HG03196 (cell line): ENCODE data around the gene KCNMB1.
A peak's percentile ranks its signal among the peaks of the same experiment; 100 is the strongest.

Source experiments
- ATAC-seq: cut with Tn5 transposase; IDR thresholded peaks from one replicate; pipeline ENCODE4 v1.9.1; 2021; ENCODE audit not compliant: unreplicated experiment

The KCNMB1 gene

DNA sequence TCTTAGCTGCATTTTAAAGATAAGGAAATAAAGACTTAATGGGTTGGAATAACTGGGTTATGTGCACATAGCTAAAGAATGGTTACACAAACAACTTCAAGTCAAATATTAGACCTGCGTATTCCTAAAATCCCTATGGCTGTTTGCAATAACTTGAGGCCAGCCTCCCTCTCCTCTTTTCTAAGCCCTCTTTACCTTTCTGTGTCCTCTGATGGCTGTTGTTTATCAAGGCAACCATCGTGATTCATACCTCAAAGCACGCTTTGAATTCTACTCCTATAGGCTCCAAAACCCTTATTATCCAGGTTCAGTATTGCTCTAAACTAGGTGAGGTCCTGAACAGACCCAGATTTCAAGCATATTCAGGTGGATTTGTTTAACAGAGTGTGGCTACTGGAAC lies 46.0 kb downstream of the KCNMB1 start:
- ATAC-seq = no peak

DNA sequence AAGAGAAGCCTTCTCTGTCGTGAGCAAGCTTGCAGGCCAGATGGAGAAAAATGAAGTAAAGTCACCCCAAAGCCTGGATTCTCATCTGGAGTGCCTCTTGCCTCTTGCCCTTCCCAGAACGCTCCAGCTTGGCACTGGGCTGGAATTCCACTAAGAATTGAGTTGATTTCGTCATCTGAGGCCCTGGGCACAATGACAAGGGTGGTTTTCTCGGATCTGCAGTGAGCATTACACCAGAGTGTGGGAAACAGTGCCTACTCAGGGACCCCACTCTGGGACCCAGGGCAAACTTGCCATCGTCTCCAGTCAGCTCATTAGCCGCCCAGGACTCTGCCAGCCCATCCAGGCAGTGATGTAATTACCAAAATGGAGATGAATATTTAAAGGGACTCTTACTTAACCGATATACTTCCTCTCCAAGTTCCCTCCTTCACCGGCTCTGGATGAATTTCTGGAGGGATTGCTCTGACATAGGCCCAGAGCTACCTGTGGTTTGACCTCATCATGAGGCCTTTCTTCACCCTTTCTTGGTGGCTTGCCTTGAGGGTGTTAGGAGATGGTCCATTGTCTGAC lies 46.9 kb downstream of the KCNMB1 start:
- no peak for ATAC-seq

DNA sequence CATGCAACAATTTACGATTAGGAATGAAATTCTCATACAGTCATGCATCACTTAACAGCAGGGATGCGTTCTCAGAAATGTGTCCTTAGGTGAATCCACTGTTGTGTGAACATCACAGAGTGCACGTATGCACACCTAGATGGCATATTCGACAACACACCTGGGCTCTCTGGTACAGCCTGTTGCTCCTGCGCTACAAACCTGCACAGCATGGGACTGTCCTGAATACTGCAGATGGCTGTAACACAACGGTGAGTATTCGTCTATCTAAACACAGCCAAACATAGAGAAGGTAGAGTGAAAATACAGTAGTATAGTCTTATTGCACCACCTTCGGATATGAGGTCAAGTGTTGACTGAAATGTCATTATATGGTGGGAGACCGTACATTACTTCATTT lies 47.6 kb downstream of the KCNMB1 start:
- ATAC-seq = no peak

DNA sequence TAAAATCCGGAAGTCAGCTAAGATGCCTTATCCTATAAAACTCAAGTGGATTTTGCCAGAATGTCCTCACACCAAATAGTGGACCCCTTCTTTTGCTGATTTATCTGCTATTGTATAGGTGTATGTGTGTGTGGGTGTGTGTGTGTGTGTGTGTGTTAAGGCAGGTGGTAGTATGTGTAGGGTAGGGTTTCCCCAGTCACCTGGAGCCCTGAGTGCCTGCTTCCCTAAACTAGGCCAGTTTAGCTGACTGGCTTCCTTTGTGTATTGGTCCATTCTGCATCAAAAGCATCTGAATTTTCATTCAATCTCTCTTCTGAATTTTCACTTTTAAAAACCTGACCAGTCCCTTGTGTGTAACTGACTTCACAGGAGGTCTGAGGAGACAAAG lies 49.4 kb downstream of the KCNMB1 start:
- ATAC-seq = no peak

DNA sequence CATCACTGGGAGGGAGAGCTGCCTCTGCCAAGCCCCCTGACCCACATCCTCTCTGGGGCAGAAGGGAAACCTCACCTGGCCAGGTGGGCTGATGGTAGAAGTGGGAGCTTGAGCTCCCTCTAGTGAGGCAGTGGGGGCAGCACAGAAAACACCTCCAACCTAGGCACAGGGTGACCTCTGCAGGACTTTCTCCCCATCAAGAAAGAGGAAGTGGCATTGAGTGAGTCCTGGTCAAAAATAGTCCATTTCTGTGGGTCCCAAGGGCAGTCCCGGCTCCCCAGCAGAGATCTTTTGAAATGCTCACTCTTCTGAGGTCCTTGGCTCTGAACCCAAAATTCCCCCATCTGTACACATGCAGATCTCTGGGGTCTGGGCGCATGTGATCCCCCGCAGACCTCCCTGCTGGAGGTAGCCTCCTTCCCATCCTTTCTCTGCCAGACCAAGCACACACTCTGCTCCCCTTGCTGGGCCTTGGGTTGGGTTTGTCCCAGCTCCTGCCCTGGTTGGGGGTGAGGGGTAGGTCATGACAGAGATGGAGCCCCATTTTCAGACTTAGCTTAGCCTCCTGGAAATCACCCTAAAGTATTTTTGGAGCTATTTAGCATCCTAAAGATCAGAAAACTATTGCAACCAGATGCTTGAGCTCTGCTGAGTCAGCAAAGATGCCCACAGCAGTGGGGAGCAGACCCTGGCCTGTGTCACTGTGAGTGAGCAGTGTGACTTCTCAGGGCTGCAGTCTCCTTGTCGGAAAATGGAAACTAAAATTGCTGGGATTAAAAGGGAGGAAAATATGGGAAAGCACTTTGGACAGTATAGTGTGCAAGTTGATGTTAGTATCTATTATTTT lies 50.0 kb downstream of the KCNMB1 start:
- ATAC-seq = peak; percentile 86

DNA sequence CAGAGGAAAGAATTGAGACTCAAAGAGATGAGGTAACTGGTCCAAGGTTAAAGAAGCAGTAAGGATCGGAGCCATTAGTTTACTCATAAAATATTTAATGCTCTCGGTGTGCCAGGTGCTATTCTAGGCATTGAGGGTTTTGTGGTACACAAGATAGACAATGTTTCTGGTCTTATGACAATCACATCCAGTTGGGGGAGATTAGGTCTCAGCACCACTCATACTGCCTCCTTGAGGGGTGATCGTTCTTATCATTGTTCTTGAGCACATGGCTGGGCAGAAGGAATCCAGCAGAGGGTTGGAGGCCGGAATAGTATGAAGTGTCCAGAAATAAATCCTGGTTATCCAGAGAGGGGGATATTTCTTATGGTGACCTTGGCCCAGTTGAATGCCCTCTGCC lies 50.9 kb downstream of the KCNMB1 start:
- ATAC-seq = no peak

DNA sequence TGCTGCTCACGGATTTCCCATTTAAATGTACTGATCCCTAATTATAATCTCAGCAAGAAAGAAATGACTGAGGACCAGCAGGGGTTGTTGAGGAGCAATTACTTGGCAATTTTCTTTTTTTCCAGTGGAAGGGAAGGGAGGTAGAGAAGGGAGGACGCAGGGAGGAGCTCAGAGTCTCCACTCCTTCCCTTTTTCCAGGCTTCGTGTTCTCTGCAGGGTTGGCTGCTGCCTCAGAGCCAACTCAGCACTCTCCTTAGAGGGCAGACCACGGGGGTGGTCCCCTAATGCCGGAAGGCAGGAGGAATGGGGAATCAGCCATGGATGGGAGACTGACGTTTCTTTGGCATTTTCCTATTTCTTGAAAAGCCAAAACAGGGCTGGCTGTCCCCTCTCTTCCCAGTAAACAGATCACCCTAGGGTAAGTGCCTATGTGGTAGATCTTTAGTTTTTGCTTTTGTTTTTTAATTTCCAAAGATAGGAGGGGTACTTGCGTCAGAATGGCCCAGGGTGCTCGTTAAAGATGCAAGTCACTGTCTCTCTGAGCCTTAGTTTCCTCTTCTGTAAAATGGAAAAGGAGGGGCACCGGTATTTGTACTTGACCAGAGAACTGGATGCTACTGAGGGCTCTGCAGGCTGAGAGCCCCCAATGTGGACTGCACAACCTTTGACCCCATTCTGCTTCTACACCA lies 52.0 kb downstream of the KCNMB1 start:
- no peak for ATAC-seq

DNA sequence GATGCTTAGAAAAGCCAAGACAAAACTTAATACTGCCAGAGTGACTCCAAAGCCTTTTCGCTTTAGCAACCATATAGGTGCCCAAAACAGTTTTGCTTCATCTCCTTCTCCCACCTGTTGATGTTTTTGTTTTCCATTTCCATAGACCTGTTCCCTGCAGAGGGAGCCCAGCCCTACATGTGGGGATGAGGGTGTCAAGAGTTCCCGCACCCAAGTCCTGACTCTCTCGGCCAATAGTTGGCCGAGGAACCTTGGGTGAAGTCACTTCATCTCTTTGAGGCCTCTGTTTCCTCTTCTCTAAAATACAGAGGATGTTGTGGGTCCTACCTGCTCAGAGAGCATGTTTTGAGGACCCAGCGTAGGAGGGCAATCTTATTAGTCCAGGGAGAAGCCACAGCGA lies 53.1 kb downstream of the KCNMB1 start:
- ATAC-seq = no peak

DNA sequence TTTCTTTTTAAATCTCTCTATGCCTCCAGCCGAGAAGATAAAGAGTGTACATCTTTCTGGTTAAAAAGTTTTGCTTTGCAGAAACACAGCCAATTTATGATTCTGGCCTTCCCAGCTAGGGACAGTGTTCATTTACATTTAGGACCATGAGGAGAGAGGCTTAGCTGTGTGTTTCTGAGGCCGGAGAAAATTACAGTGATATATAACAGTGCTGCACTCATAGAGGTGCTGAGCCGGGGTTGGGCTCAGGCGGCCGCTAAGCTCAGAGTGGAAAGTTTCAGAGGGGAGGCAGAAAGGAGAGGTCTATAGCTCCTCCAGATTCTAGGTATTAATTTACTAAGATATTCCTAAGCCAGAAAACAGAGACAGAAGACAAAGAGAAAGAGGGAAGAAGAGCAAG lies 54.5 kb downstream of the KCNMB1 start:
- ATAC-seq = no peak

DNA sequence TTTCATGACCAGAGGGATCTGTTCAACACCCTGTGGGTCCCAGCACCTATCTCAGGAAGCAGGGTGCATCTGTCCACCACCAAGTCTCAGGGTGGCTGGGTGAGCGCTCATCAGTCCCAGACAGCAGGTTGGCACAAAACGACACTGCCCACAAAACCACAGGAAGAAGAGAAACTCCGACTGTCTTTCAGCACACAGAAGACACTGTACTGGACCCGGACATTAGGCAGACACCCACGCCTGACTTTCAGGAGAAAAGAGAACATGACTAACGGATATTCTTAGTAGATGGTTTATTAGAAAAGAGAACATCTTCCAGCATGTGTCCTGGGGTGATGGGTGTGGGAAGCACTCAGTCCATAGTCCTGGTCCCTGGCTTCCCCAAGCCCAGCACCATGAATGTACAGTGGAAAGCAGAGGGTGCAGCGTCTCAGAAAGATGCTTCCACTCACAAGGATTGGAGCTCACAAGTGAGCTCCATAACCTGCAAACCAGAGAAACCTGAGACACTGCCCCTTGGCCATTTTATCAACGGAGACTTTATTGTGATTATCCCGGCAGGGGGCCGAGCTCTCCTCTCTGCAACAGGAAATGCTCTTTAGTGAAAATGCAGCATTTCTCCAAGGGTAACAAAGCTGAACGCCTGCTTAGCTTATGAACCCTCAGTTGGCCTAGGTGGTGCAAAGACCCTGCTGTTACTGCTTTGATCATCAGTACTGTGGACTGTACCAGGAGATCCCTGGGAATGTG lies 55.8 kb downstream of the KCNMB1 start:
- ATAC-seq = peak; percentile 58

DNA sequence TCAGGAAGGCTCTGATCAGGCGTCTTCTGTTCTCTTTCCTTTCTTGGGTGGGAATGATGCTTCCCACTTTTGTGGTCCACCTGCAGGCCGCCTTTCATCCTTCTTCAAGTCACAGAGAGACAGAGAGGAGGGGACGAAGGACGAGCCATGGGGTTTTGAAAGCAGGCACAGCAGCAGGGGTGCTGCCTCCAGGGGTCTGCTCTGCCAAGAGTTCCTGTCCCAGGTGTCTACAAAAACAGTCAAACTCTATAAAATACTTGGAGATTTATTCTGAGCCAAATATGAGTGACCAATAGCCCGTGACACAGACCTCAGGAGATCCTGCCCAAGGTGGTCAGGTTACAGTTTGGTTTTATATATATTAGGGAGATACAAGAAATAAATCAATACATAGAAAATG lies 57.1 kb downstream of the KCNMB1 start:
- ATAC-seq = no peak

DNA sequence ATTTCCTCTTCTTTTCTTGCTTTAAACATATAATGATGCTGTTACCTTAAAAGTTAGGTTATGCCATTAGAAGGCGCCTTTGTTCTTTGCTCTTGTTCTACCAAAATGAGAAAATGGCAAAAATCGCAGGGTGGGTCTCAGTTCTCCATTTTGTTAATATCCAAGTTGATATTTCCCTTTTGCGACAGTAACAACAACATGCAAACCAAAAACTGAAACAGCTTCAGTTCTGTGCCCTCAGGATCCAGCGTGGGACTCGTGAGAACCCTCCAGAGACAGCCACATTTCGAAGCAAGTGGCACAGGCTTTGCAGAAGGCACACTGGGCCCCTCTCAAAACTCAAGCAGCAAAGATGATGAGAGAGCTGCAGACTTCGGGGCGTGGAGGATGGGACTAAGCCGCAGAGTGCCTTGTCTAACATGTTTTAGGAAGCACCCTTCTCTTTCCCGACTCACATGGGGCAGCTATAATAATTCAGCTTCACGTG lies 58.6 kb downstream of the KCNMB1 start:
- no peak for ATAC-seq

DNA sequence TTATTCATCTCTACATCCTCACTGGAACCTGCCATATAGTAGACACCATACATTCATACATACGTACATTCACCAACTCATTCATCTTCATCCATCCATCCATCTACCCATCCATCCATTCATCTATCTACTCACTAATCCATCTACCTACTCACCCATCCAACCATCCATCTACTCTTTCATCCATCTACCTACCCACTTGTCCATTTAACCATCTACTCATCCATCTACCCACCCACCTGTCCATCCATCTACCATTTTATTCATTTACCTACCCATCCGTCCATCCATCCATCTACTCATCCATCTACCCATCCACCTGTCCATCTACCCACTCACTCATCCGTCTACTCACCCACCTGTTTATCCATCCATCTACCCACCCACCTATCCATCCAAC lies 59.6 kb downstream of the KCNMB1 start:
- ATAC-seq = no peak

DNA sequence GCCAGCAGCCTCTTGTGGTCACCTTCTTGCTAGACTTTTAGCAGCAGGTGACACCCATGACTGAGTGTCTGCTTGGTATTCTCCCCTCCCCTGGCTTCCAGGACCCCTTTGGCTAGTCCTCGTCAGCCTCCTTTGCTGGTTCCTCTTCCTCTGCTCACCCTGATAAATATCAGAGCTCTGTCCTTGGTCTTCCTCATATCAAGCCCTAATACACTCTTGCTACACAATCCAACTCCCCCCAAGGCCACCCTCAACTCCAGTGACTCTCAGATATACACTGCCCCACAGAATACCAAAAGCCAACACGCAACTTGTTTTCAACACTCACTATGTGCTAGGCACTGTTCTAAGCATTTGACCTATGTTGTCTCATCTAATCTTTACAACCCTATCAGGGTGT lies 61.3 kb downstream of the KCNMB1 start:
- no peak for ATAC-seq

DNA sequence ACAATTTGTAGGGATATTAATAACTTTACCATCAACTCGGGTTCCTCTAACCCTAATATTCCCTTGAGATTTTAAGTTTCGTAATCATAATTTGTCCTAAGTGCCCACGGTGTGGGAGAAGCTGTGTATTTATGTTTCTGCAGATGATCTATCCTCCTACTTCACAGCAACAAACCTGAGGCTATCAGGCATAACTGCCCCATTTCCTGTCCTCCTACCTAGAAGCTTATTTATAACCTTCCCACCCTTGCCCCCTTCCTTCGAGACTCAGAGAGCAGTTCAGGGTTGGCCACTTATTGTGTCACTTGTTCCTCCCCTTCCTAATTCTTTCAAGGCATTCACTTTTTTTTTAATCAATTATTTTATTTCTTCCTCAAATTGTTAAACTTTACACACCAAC lies 62.0 kb downstream of the KCNMB1 start:
- ATAC-seq = peak; percentile 39
